ENCODE measurements around the gene SLC35B4.

DNA sequence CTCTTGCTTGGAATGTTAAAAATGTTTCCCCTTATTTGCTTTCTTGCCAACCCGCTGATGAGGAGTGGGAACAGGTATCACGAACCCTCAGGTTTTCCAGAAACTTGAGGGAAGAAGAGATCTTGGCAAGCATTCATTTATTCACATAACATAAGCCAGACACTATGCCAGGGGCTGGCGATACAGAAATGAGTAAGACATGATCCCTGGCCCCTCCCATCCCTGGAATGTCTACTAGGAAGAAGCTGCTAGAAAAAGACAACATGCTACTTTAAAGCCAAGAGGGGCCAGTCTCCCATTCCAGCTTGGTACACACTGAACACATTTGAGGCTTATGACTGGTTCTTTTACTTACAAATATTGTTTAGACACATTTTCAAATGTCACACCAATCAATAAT is 26.4 kb downstream of the SLC35B4 start:
- TF ChIP-seq, protein P1, sequence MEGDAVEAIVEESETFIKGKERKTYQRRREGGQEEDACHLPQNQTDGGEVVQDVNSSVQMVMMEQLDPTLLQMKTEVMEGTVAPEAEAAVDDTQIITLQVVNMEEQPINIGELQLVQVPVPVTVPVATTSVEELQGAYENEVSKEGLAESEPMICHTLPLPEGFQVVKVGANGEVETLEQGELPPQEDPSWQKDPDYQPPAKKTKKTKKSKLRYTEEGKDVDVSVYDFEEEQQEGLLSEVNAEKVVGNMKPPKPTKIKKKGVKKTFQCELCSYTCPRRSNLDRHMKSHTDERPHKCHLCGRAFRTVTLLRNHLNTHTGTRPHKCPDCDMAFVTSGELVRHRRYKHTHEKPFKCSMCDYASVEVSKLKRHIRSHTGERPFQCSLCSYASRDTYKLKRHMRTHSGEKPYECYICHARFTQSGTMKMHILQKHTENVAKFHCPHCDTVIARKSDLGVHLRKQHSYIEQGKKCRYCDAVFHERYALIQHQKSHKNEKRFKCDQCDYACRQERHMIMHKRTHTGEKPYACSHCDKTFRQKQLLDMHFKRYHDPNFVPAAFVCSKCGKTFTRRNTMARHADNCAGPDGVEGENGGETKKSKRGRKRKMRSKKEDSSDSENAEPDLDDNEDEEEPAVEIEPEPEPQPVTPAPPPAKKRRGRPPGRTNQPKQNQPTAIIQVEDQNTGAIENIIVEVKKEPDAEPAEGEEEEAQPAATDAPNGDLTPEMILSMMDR (IDR thresholded peaks at IDR 0.05; ENCODE audit: borderline replicate concordance, extremely low read depth, low read length, poor library complexity, severe bottlenecking) = no peak
- no peak for TF ChIP-seq EZH2 (IDR thresholded peaks at IDR 0.05; ENCODE audit: borderline replicate concordance, low read depth, low read length, severe bottlenecking)
